HG02610 (cell line): Measurements from ENCODE around the gene ACTG2.
A peak's percentile ranks its signal among the peaks of the same experiment; 100 is the strongest.
"Not testable (repeated sequence)": the region's sequence is repeated elsewhere in the genome, so short reads cannot be mapped to it uniquely, and the experiment has no call there.

Experiments used
- ATAC-seq: cut with Tn5 transposase; IDR thresholded peaks from one replicate; pipeline ENCODE4 v1.9.1; 2021; ENCODE audit warnings: mild to moderate bottlenecking, moderate library complexity; ENCODE audit not compliant: unreplicated experiment

ACTG2 gene

DNA sequence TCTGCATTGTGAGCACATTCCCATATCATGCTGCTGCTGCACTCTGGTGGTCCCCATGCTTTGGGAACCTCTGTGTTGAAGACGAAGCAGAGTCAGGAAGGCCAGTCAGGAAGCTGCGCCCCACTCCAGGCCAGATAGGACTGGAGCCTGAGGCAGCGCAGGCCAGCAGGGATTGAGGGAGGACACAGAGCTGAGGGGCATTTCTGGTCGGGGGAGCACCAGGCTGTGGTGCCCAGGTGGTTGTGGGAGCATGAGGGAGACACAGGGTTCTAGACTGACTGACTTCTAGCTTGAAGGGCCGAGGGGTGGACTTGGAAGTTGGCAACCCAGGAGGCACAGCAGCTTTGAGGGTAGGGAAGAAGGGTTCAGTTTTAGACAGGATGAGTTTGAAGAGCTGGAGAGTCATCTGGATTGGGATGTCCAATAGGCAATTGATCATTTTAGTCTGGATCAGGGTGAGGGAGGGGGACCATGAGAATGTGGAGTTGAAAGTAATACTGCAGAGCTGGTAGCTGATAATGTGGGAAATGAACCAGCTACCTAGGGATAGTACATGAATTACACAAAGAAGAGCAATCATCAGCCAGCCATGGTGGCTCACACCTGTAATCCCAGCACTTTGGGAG, 1.4 kb upstream of the ACTG2 start:
- no peak for ATAC-seq

- no peak for ATAC-seq
Observed at GRCh38 chr2:73893764-73894474, 1.1 kb downstream of the ACTG2 start.

GRCh38 chr2:73894475-73894850, 1.7 kb downstream of the ACTG2 start:
- ATAC-seq, result no peak

DNA sequence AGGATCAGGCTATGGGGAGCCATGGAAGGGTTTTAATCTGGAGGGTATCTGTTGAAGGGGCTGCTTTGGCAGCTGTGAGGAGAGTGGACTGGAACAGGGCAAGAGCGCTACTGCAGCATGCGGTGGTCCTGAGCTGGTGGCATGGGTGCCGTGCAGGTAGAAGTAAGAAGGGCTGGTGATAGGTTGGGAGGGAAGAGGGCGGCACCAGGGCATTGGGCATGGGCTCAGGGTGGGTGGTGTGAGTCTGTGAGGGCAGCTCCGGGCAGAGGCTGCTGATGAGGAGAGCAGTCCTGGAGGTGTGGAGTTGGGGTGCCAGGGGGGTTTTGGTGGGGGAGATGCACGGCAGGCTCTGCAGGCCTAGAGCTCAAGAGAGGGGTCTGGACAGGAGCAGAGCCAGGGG, 2.1 kb downstream of the ACTG2 start:
- ATAC-seq, result no peak

GRCh38 chr2:73895473-73895872, 2.7 kb downstream of the ACTG2 start:
- no peak for ATAC-seq

GRCh38 chr2:73896362-73897239, 3.8 kb downstream of the ACTG2 start:
- peak; percentile 79 for ATAC-seq

DNA sequence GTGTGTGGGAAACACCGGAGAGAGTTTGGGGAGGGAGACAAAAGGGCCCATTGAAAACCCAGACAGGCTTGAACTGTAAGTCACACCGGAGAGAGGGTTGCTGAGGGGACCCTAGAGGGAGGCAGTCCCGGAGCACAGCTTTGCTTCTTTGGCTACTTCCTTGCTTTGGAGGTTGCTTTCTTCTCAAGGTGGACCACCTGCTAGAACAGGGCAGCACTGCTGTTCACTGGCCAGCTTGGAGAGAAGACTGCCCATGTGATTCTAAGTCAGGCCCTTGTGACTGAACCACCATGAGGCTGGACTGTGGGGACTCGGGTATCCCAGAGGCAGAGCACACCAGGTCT, 4.4 kb downstream of the ACTG2 start:
- no peak for ATAC-seq

DNA sequence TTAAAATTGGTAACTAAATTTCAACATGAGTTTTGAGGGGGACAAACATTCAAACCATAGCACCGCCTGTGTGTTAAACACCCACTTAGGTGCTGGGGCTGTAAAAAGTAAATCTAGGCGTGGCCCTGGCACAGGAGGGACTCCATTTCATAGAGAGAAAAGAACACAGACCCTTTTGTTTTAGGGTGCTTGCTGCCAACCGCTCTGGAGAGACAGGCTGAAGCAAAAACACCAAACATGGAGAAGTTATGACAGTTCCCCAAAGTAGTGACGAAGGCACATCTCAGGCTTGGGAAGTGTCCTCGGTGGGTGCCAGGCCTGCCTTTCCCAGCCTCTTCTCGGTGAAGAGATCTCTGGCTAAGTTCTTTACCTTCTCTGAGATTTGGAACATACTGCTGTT, 5.1 kb downstream of the ACTG2 start:
- ATAC-seq, result no peak

- no peak for ATAC-seq
Observed at GRCh38 chr2:73899801-73900336, 7.1 kb downstream of the ACTG2 start.

DNA sequence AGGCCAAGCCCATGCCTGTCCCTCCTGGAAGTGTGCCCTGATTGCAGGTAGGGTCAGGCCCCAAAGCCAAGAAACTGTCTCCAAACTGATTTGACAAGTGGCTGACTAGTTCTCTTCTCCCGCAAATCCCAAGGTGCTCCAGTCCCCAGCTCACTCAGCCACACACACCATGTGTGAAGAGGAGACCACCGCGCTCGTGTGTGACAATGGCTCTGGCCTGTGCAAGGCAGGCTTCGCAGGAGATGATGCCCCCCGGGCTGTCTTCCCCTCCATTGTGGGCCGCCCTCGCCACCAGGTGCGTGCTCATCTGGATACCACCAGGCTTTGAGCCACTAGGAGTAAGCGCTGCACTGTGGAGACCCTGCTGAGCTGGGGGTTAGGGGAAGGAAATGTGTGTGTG, 8.3 kb downstream of the ACTG2 start:
- ATAC-seq, result no peak

DNA sequence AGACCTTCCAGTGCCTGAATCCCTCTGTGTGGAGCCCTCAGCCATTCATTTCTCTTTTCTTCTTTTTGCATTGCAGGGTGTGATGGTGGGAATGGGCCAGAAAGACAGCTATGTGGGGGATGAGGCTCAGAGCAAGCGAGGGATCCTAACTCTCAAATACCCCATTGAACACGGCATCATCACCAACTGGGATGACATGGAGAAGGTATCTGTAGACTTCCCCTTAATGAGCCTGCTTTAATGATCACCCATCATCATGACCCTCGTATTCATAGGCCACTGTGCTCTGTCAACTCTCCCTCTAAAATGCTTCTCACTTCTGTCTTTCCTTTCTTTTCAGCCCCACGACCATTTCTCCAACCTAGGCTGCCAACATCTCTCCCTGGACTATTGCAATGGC, 9.5 kb downstream of the ACTG2 start:
- no peak for ATAC-seq

DNA sequence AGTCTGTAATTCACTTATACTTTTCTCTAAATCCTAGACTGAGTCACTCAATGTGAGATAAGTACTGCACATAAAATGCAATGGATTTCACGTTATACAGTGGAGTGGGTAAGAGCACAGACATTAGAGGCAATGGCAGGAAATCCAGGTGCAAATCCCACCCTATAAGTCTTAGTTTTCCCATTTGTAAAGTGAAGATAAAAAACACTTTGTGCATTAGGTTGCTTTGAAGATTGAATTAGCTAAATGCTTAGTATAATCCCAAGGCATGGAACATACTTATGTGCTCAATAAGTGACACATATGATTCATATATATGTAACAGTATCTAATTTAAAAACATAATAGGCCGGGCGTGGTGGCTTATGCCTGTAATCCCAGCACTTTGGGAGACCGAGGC, 10.5 kb downstream of the ACTG2 start:
- no peak for ATAC-seq

GRCh38 chr2:73903949-73904613, 11.3 kb downstream of the ACTG2 start:
- not testable (repeated sequence) for ATAC-seq

- no peak for ATAC-seq
Observed at GRCh38 chr2:73904952-73905351, 12.1 kb downstream of the ACTG2 start.

GRCh38 chr2:73906847-73907505, 14.2 kb downstream of the ACTG2 start:
- ATAC-seq, result no peak

- ATAC-seq, result peak; percentile 74
Observed at GRCh38 chr2:73907840-73908452, 15.1 kb downstream of the ACTG2 start.

DNA sequence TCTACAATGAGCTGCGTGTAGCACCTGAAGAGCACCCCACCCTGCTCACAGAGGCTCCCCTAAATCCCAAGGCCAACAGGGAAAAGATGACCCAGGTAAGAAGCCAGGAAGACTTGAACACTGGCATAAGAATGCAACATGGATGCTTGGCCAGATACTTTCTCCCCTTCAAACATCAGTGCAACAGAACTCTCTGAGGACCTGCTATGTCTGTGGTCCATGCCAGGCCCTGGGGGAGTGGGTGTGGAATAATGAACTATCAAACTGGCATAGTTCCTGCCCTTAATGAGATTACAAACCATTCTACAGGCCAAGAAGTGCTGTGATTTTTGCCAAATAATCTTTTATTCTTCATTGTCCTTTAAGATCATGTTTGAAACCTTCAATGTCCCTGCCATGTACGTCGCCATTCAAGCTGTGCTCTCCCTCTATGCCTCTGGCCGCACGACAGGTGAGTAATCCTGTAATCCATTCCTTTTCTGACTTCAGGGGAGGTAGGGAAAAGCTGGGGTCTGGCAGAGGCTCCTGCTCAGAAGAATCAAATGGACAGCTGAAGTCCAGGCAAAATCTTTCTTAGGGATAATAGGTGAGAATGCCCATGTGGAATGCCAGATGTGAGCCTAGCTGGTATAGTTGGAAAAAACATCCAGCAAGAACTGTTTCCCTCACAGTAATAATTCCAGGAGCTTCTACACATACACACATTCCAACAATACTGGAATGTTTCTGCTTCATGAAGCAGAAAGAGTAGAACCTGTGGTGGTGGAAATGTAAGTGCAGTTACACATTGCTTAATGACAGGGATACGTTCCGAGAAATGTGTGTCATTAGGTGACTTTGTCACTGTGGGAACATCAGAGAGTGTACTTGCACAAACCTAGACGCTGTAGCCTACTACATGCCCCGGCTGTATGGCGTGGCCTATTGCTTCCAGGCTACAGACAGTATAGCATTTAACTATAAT, 16.2 kb downstream of the ACTG2 start:
- ATAC-seq, result no peak

DNA sequence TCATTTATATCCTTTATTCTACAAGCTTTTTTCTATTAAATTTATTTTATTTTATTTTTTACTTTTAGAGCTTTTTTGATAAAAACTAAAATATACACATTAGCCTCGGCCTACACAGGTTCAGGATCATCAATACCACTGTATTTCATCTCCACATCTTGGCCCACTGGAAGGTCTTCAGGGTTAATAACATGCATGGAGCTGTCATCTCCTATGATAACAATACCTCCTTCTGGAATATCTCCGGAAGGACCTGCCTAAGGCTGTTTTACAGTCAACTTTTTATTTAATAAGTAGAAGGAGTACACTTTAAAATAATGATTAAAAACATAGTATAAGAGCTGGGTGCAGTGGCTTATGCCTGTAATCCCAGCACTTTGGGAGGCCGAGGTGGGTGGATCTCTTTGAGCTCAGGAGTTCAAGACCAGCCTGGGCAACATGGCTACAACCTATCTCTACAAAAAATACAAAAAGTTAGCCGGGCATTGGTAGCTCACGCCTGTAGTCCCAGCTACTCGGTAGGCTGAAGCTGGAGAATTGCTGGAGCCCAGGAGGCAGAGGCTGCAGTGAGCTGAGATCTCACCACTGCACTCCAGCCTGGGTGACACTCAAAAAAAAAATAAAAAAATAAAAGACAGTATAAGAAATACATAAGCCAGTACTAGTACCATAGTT, 18.2 kb downstream of the ACTG2 start:
- no peak for ATAC-seq
